Skeletal muscle tissue (tissue), 4 donors: ENCODE measurements around the gene NTMT2. TPM values are rescaled to one million over a fixed set of nuclear protein-coding genes. Genes with fewer than 3 reads are reported as not detected.
"Not testable (repeated sequence)": the region's sequence is repeated elsewhere in the genome, so short reads cannot be mapped to it uniquely, and the experiment has no call there.

Experiments
- H3K27ac ChIP-seq: one replicate; pipeline ENCODE4 v1.7.0; 2013; ENCODE audit warnings: mild to moderate bottlenecking, low read depth, low read length, inconsistent platforms
- H3K27me3 ChIP-seq, 3 donors: one replicate each; pipeline ENCODE4 v1.7.0; 2013; ENCODE audit warnings: low read length in 3 of 3; ENCODE audit not compliant: control insufficient read depth in 3 of 3, insufficient read depth in 3 of 3
- H3K36me3 ChIP-seq, 3 donors: one replicate each; pipeline ENCODE4 v1.7.0; 2013; ENCODE audit warnings: low read length in 3 of 3; ENCODE audit not compliant: control insufficient read depth in 3 of 3, insufficient read depth in 3 of 3
- H3K4me1 ChIP-seq, 3 donors: one replicate each; pipeline ENCODE4 v1.7.0; 2013; ENCODE audit warnings: low read length in 3 of 3, mild to moderate bottlenecking in 3 of 3; ENCODE audit not compliant: control insufficient read depth in 3 of 3, insufficient read depth in 3 of 3
- H3K4me3 ChIP-seq, 3 donors: one replicate each; pipeline ENCODE4 v1.7.0; 2013; ENCODE audit warnings: low read length in 3 of 3
- H3K9ac ChIP-seq, 3 donors: one replicate each; pipeline ENCODE4 v1.7.0; 2013; ENCODE audit warnings: low read length in 3 of 3, mild to moderate bottlenecking in 3 of 3, moderate library complexity in 2 of 3, low read depth in 1 of 3
- H3K9me3 ChIP-seq, 3 donors: one replicate each; pipeline ENCODE4 v1.7.0; 2013; ENCODE audit warnings: low read length in 3 of 3; ENCODE audit not compliant: control insufficient read depth in 3 of 3
- total RNA-seq: library from RNA; depleted of rRNA; stranded (reverse); fragments of >200 nt; gene quantifications from one replicate; pipeline ENCODE4 v1.2.3, GENCODE V29; 2014
- donor health status: Osteomylitis.

NTMT2 gene
- 0.52 TPM for total RNA-seq

- Histone ChIP-seq H3K4me1 (no peaks in the 10 kb centered on the region), H3K27ac (no peak within 1 kb of the TSS), H3K9me3 (peaks cover 0 to 5% (median 0%) of the 10 kb centered on the region in 3 donors), H3K9ac (no peak within 1 kb of the TSS), H3K36me3 (no peaks in the 10 kb centered on the region), H3K27me3 (no peaks in the 10 kb centered on the region), H3K4me3 (no peak within 1 kb of the TSS)
Observed at GRCh38 chr1:170145770-170146676, at the start of gene NTMT2. Gene NTMT2, plus strand, starts transcription at chr1:170145959. Its CDS starts 149 bp downstream, at chr1:170146108.

- Histone ChIP-seq H3K4me3 (no peak overlapping the region), H3K36me3 (no peaks in the 10 kb centered on the region), H3K9ac (no peak overlapping the region), H3K27me3 (no peaks in the 10 kb centered on the region), H3K4me1 (no peaks in the 10 kb centered on the region), H3K9me3 (no peaks in the 10 kb centered on the region), H3K27ac (no peak overlapping the region)
Observed at GRCh38 chr1:170095976-170096748, 49.6 kb upstream of the NTMT2 start.

DNA sequence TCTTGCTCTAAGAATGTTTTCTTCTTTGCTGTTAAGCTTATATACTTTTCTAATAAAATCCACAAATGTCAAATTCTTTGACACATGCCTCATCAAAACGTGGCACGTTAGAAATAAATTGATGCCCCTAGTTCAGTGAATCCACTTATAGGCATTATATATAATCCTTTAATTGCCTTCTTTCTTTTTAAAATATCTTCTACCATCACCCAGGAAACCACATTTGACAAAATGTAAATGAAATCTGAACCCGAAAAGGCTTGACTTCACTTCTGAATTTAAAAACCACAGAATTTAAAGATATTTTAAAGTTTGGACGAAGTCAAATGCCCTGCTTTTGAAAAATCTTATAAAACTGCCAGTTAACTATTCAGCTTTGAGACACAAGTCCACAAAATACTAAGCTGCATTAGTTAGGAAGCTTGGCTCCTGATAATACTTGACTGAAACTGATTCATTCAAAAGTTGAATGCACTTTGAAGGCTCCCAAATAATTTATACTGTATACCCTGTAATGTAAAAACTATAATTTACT, 48.9 kb upstream of the NTMT2 start:
- Histone ChIP-seq H3K4me3 (no peak overlapping the region), H3K36me3 (no peaks in the 10 kb centered on the region), H3K9me3 (no peaks in the 10 kb centered on the region), H3K4me1 (no peaks in the 10 kb centered on the region), H3K27ac (no peak overlapping the region), H3K9ac (no peak overlapping the region), H3K27me3 (no peaks in the 10 kb centered on the region)

- H3K4me3 ChIP-seq: no peak overlapping the region
- H3K27ac ChIP-seq: no peak overlapping the region
- H3K27me3 ChIP-seq: no peaks in the 10 kb centered on the region
- no peaks in the 10 kb centered on the region for H3K4me1 ChIP-seq
- H3K9ac ChIP-seq: no peak overlapping the region
- H3K36me3 ChIP-seq: no peaks in the 10 kb centered on the region
- no peaks in the 10 kb centered on the region for H3K9me3 ChIP-seq
Observed at GRCh38 chr1:170097449-170097948, 48.3 kb upstream of the NTMT2 start.

DNA sequence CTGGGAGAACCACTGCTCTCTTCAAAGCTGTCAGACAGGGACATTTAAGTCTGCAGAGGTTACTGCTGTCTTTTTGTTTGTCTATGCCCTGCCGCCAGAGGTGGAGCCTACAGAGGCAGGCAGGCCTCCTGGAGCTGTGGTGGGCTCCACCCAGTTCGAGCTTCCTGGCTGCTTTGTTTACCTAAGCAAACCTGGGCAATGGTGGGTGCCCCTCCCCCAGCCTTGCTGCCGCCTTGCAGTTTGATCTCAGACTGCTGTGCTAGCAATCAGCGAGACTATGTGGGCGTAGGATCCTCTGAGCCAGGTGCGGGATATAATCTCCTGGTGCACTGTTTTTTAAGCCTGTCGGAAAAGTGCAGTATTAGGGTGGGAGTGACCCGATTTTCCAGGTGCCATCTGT, 32.6 kb upstream of the NTMT2 start:
- H3K4me3 ChIP-seq, H3K27me3 ChIP-seq, H3K36me3 ChIP-seq: not testable (repeated sequence)

DNA sequence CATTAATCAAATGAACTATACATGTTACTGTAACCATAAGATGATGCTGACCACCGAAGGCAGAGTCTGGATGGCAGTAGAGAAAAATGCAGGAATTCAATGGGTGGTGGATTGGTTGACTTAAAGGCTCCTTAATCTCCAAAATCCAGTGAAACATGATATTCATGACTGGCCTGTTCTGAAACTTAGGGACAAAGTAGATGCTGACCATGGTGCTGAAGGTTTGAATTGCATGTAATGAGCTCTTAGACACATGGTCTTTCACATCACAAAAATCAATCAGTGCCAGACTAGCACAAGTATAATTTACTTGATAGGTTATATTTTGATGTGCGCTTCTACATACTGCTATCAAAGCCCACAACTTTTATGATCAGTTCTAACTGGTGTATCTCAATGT, 30.9 kb upstream of the NTMT2 start:
- H3K4me3 ChIP-seq: no peak overlapping the region
- H3K9me3 ChIP-seq: peaks cover 0 to 4% (median 0%) of the 10 kb centered on the region in 3 donors
- no peak overlapping the region for H3K9ac ChIP-seq
- H3K36me3 ChIP-seq: no peaks in the 10 kb centered on the region
- H3K4me1 ChIP-seq: no peaks in the 10 kb centered on the region
- H3K27me3 ChIP-seq: peaks cover 0 to 3% (median 3%) of the 10 kb centered on the region in 3 donors
- H3K27ac ChIP-seq: no peak overlapping the region

More for the DNA sequence above, 32.6 kb upstream of the NTMT2 start:
- not testable (repeated sequence) for H3K9me3 ChIP-seq, H3K4me1 ChIP-seq, H3K9ac ChIP-seq, H3K27ac ChIP-seq

- no peaks in the 10 kb centered on the region for H3K4me1 ChIP-seq
- no peak overlapping the region for H3K4me3 ChIP-seq
Observed at GRCh38 chr1:170122366-170122765, 23.4 kb upstream of the NTMT2 start.

GRCh38 chr1:170125269-170125668, 20.5 kb upstream of the NTMT2 start:
- H3K9me3 ChIP-seq: no peaks in the 10 kb centered on the region
- no peaks in the 10 kb centered on the region for H3K36me3 ChIP-seq
- H3K4me1 ChIP-seq: no peaks in the 10 kb centered on the region
- H3K27me3 ChIP-seq: no peaks in the 10 kb centered on the region
- H3K9ac ChIP-seq: no peak overlapping the region
- H3K27ac ChIP-seq: no peak overlapping the region
- no peak overlapping the region for H3K4me3 ChIP-seq

More at GRCh38 chr1:170122366-170122765, 23.4 kb upstream of the NTMT2 start:
- H3K9me3 ChIP-seq: no peaks in the 10 kb centered on the region
- H3K27ac ChIP-seq: no peak overlapping the region
- no peak overlapping the region for H3K9ac ChIP-seq
- H3K27me3 ChIP-seq: no peaks in the 10 kb centered on the region
- H3K36me3 ChIP-seq: no peaks in the 10 kb centered on the region

DNA sequence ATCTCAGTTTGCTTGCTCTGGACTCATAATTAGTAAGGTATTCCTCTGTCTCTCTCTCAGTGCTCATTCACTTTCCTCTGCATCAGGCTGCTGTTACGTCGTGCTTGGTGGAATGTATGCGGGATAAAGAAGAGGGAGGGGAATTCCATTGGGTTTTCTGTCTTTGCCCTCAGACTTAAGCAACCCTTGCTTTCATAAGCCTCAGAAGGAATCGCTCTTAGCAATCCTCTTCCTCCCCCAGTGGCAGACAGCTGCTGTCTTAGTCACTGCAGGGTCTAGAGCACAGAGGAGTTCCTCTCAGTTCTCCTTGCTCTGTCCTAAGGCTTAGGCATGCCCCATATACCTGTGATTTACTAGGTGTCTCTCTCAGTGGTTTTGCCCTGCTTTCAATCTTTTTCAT, 19.1 kb upstream of the NTMT2 start:
- H3K9ac ChIP-seq: no peak overlapping the region
- no peak overlapping the region for H3K4me3 ChIP-seq
- no peaks in the 10 kb centered on the region for H3K27me3 ChIP-seq
- no peak overlapping the region for H3K27ac ChIP-seq
- no peaks in the 10 kb centered on the region for H3K4me1 ChIP-seq
- no peaks in the 10 kb centered on the region for H3K9me3 ChIP-seq
- H3K36me3 ChIP-seq: no peaks in the 10 kb centered on the region
